GM12874 (cell line): ENCODE data around the gene SPDYA.

ENCODE experiments used
- TF ChIP-seq, protein P1 (sequence below): IDR thresholded peaks from 2 replicates; pipeline ENCODE4 v1.5.1; 2011; ENCODE audit warnings: low read depth, mild to moderate bottlenecking, control low read depth, low read length, moderate library complexity; ENCODE audit not compliant: insufficient read depth

The SPDYA gene

DNA sequence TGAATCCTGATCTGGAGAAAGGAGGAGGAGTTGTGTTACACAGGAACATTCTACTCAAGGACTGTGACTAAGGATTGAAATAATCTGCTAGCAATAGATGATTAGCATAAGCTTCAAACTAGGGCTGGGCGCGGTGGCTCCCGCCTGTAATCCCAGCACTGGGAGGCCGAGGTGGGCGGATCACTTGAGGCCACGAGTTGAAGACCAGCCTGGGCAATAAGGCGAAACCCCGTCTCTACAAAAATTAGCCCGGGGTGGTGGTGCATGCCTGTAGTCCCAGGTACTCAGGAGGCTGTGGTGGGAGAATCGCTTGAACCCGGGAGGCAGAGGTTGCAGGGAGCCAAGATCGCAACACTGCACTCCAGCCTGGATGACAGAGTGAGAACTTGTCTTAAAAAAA lies 58.0 kb downstream of the SPDYA start:
- TF ChIP-seq, protein P1, sequence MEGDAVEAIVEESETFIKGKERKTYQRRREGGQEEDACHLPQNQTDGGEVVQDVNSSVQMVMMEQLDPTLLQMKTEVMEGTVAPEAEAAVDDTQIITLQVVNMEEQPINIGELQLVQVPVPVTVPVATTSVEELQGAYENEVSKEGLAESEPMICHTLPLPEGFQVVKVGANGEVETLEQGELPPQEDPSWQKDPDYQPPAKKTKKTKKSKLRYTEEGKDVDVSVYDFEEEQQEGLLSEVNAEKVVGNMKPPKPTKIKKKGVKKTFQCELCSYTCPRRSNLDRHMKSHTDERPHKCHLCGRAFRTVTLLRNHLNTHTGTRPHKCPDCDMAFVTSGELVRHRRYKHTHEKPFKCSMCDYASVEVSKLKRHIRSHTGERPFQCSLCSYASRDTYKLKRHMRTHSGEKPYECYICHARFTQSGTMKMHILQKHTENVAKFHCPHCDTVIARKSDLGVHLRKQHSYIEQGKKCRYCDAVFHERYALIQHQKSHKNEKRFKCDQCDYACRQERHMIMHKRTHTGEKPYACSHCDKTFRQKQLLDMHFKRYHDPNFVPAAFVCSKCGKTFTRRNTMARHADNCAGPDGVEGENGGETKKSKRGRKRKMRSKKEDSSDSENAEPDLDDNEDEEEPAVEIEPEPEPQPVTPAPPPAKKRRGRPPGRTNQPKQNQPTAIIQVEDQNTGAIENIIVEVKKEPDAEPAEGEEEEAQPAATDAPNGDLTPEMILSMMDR = no peak

- TF ChIP-seq, protein P1 = no peak
Measured at GRCh38 chr2:28869494-28870145, 59.0 kb downstream of the SPDYA start.

DNA sequence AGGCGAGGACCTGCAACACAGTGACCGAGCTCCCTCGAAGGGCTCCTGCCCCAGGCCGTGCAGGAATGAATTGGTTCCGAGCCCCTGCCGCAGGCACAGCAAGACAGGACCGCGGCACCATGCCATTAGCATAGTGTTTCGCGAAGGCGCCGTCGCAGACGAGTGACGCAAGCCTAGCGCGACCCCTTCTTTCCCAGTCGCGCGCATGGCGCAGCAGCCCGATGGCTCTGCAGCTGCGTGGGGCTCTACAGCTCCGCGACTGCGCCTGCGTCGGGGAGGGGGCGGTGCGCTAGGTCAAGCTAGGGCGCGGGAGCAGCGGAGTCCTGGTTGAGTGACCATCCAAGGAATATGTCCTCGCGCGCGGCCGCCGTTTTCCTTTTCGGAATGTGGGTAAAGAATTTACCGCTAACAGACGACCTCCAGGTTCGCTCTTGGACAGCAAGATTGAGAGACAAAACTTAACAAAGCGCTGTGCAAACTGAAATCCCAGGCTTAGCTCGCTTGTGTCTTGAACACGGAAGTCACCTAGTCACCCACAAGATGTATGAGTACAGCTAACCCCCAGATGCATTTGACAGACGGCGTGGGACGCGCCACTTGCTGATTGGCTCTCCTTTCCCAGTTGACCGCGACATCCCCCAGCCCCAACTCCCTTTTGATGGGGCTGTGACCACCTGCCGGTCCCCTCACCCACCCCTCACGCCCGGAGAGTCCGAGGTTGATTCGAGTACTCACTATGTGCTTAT lies 59.7 kb downstream of the SPDYA start, which contains the start of gene TRMT61B:
TRMT61B (minus strand) TSS at position 164 of the 746 bp plus-strand sequence; CDS start at position 132, 32 bp downstream.
- TF ChIP-seq, protein P1 = no peak

GRCh38 chr2:28871620-28872019 lies 61.0 kb downstream of the SPDYA start:
- TF ChIP-seq, protein P1 = no peak

DNA sequence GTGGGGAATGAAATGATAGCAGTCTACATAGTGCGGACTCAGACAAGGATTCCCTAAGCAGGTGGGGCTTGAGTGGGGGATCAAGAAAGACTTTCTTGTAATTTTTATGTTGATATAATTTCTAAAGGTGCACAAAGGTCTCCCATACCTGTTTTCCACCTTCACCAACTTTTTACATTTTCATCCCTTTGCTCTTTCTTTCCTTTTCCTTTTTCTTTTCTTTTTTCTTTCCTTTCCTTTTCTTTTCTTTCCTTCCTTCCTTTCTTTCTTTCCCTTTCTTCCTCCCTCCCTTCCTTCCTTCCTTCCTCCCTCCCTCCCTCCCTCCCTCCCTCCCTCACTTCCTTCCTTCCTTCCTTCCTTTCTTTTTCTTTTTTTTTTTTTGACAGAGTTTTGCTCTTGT lies 69.6 kb downstream of the SPDYA start:
- TF ChIP-seq, protein P1 = no peak

DNA sequence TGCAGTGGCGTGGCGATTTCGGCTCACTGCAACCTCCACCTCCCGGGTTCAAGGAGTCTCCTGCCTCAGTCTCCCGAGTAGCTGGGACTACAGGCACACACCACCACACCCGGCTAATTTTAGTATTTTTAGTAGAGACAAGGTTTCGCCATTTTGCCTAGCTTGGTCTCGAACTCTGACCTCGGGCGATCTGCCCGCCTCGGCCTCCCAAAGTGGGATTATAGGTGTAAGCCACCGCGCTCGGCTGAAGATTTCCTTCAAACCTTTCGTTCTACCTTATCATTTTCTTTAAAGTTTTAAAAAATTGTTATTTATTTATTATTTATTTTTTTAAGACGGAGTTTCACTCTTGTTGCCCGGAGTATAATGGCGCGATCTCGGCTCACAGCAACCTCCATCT lies 82.9 kb downstream of the SPDYA start:
- TF ChIP-seq, protein P1 = no peak

DNA sequence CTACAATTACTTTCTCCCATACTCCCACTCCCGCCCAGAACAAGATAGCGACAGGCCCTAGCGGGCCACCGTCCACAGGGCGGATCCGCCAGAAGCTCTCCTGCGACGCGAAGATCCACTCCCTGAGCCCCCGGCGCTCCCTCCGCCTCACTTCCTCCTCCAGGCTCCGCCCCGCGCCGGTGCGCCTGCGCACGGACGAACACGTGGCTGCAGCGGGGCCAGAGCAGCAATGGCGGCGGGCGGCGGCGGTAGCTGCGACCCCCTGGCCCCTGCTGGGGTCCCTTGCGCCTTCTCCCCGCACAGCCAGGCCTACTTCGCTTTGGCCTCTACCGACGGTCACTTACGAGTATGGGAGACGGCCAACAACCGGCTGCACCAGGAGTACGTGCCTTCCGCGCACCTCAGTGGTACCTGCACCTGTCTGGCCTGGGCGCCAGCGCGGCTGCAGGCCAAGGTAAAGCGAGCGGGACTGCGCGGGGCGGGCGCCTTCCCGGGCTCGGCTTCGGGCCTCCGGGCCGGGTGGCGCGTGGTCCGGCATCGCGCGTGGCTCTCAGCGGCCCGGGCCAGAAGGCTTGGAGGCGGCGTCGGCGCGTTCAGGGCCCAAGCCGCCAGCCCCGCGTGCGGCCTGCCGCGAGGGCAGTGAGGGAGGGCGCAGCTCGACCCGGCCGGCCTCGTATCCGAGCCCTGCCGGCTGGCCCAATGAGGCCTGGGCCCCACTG lies 84.0 kb downstream of the SPDYA start, which contains the start of gene WDR43:
WDR43 (plus strand) TSS at position 198 of the 719 bp plus-strand sequence; CDS start at position 230, 32 bp downstream.
- TF ChIP-seq, protein P1 = no peak
